Ovary (tissue), 9 donors: ENCODE data around the gene SAAL1. TPM values are rescaled to one million over a fixed set of nuclear protein-coding genes. Genes with fewer than 3 reads are reported as not detected.

Experiments
- DNase-seq, 5 donors: peaks; one replicate each; pipeline ENCODE4 v3.0.0-alpha.2; 2019 to 2020
- H3K27ac ChIP-seq, 2 donors: fragments of 200-600 bp; one replicate each; pipeline versions ENCODE4 v1.5.1 to v1.8.0; 2019 to 2022
- H3K27me3 ChIP-seq: fragments of 200-600 bp; one replicate; pipeline ENCODE4 v1.8.0; 2022
- H3K36me3 ChIP-seq: fragments of 200-600 bp; sonication (generic); one replicate; pipeline ENCODE4 v1.5.1; 2019
- H3K4me1 ChIP-seq: one replicate; pipeline ENCODE4 v1.8.1; 2013; ENCODE audit warnings: mild to moderate bottlenecking, moderate library complexity; ENCODE audit not compliant: insufficient read depth
- H3K4me3 ChIP-seq: fragments of 200-600 bp; sonication (generic); one replicate; pipeline ENCODE4 v1.5.1; 2017
- H3K9me3 ChIP-seq, 2 donors: fragments of 200-600 bp in 1 of 2; sonication (generic) in 1 of 2; one replicate each; pipeline versions ENCODE4 v1.5.1 to v1.8.1; 2013 to 2019; ENCODE audit warnings: mild to moderate bottlenecking in 1 of 2, moderate library complexity in 1 of 2
- CTCF ChIP-seq, 3 donors: fragments of 450-650 bp in 2 of 3; fragments of 200-600 bp in 1 of 3; IDR thresholded peaks; one replicate each; pipeline versions ENCODE4 v1.5.1 to v1.8.0; 2016 to 2022; ENCODE audit warnings: antibody characterized with exemption in 3 of 3, mild to moderate bottlenecking in 1 of 3
- EP300 ChIP-seq: sonication (generic); formaldehyde crosslinking; IDR thresholded peaks from one replicate; pipeline ENCODE4 v1.6.1; 2017; ENCODE audit warnings: antibody characterized with exemption
- POLR2A ChIP-seq: fragments of 450-650 bp; IDR thresholded peaks from one replicate; pipeline ENCODE4 v1.6.1; 2017; ENCODE audit warnings: antibody characterized with exemption, mild to moderate bottlenecking, moderate library complexity
- WGBS, 3 donors: extraction: QIAGEN DNeasy Blood & Tissue Kit in 1 of 3; methylation state at CpG; one replicate each; pipeline versions ENCODE4 v1.1.5 to v1.1.7; 2013 to 2017; 5-methylcytosine and 5-hydroxymethylcytosine counted together
- intact Hi-C, 4 donors: fragments of 100-400 bp; cut with DNase I; formaldehyde crosslinking; loops; one replicate each; pipeline versions ENCODE4 v1.11.0 to v1.15.1; 2022 to 2023
- polyA plus RNA-seq, 2 donors: library from polyadenylated mRNA; stranded (reverse); fragments of 200-250 nt in 1 of 2; fragments of 350-450 nt in 1 of 2; fragmentation: Illumina TruSeq in 1 of 2; extraction: RNeasy Lipid Tissue Mini Kit (QIAGEN cat#74804) in 1 of 2; gene quantifications; one replicate each; pipeline ENCODE4 v1.2.3, GENCODE V29; 2013 to 2014
- total RNA-seq, 7 donors: library from RNA; depleted of rRNA in 2 of 7; stranded (reverse); fragments of >200 nt in 2 of 7; fragmentation: NEBNext Ultra II Directional in 3 of 7; extraction: Animal tissue kit (Norgen Biotek cat#: 25700) in 3 of 7; gene quantifications; one replicate each; pipeline versions ENCODE4 v1.1.0 to v1.2.4, GENCODE V29; 2016 to 2023
- donor health status: DM: no; HTN: no; CAD: no; lungs with moderate emphysema.
- donor health status: DM: no; HTN: no; CAD: no.
- donor health status: Bipolar disorder and iron deficiency.
- donor health status: DM: yes; HTN: yes; CAD: no.
- donor health status: DM: no; HTN: no; CAD: no.
- donor health status: DM: yes; HTN: yes; CAD: no.

SAAL1 gene
- total and polyA plus RNA-seq, 9 donors = 5.7 to 15.0 (median 12.6) TPM

GRCh38 chr11:18108254-18108653 is 2.4 kb upstream of the SAAL1 start:
- TF ChIP-seq EP300 (no peak), CTCF (IDR thresholded peaks at IDR 0.05) (no peak), POLR2A (no peak)
- DNase-seq = no peak
- peaks cover 3% of the 10 kb centered on the region for H3K4me1 ChIP-seq
- WGBS, 3 donors = 61 to 65% (median 63%) methylated on average over 3 of the region's 3 CpGs
- intact Hi-C loops = loop anchor here in 1 of 4 donors (5.0 to 10.0 kb wide), 2 partner anchors 106 to 187 kb away; no protein-coding TSS in a partner anchor
- no peaks in the 10 kb centered on the region for H3K36me3 ChIP-seq
- no peaks in the 10 kb centered on the region for H3K27me3 ChIP-seq
- no peak overlapping the region for H3K4me3 ChIP-seq
- no peak overlapping the region for H3K27ac ChIP-seq
- no peaks in the 10 kb centered on the region for H3K9me3 ChIP-seq

GRCh38 chr11:18106688-18107087 is 806 bp upstream of the SAAL1 start:
- intact Hi-C loops = loop anchor here in 2 of 4 donors (2.0 to 10.0 kb wide), 3 partner anchors 96 to 188 kb away; no protein-coding TSS in a partner anchor
- WGBS, 3 donors = 83 to 88% (median 84%) methylated on average over 9 of the region's 9 CpGs
- no peak for DNase-seq
- no peaks in the 10 kb centered on the region for H3K9me3 ChIP-seq
- no peak for TF ChIP-seq CTCF (IDR thresholded peaks at IDR 0.05)
- TF ChIP-seq EP300 = no peak
- TF ChIP-seq POLR2A = no peak
- no peak overlapping the region for H3K4me3 ChIP-seq
- no peaks in the 10 kb centered on the region for H3K27me3 ChIP-seq
- H3K27ac ChIP-seq = no peak overlapping the region
- H3K36me3 ChIP-seq = no peaks in the 10 kb centered on the region
- H3K4me1 ChIP-seq = peaks cover 3% of the 10 kb centered on the region

GRCh38 chr11:18105086-18105801 is 638 bp downstream of the SAAL1 start:
- Histone ChIP-seq H3K9me3 (no peaks in the 10 kb centered on the region), H3K36me3 (no peaks in the 10 kb centered on the region), H3K27ac (peak overlapping the region; percentile 33 to 43), H3K27me3 (no peaks in the 10 kb centered on the region), H3K4me3 (peak overlapping the region; percentile 84), H3K4me1 (peaks cover 3% of the 10 kb centered on the region)
- WGBS, 3 donors = 17 to 23% (median 18%) methylated on average over 29 of the region's 29 CpGs
- no peak for DNase-seq
- no peak for TF ChIP-seq POLR2A
- TF ChIP-seq CTCF (IDR thresholded peaks at IDR 0.05) = no peak
- no peak for TF ChIP-seq EP300
- intact Hi-C loops = loop anchor here in 1 of 4 donors (5.0 to 10.0 kb wide), 2 partner anchors 103 to 190 kb away; no protein-coding TSS in a partner anchor

- no peak for TF ChIP-seq CTCF (IDR thresholded peaks at IDR 0.05)
- TF ChIP-seq POLR2A = no peak
- TF ChIP-seq EP300 = no peak
- Histone ChIP-seq H3K4me3 (no peak overlapping the region), H3K27ac (no peak overlapping the region), H3K9me3 (no peaks in the 10 kb centered on the region), H3K27me3 (no peaks in the 10 kb centered on the region), H3K36me3 (no peaks in the 10 kb centered on the region), H3K4me1 (peaks cover 2% of the 10 kb centered on the region)
- intact Hi-C loops = loop anchor here in 1 of 4 donors (10.0 kb wide), 1 partner anchor 194 kb away; no protein-coding TSS in a partner anchor
- no peak for DNase-seq
- WGBS, 3 donors = 88 to 93% (median 91%) methylated on average over 6 of the region's 6 CpGs
Observed at GRCh38 chr11:18100926-18101656, 4.8 kb downstream of the SAAL1 start.
